DMS79 treated with DMSO at 0.1 percent for 48 hours (cell line): Measurements from ENCODE around the gene FLCN.

Experiments used
- DNase-seq: peaks from one replicate; lab custom pipeline; 2025; lab: John Stamatoyannopoulos, UW

FLCN gene

GRCh38 chr17:17167356-17167755 lies 69.6 kb downstream of the FLCN start:
- DNase-seq = no peak

GRCh38 chr17:17166446-17166845 lies 70.5 kb downstream of the FLCN start:
- DNase-seq = no peak

GRCh38 chr17:17165666-17166308 lies 71.2 kb downstream of the FLCN start:
- DNase-seq = no peak

GRCh38 chr17:17164676-17165075 lies 72.3 kb downstream of the FLCN start:
- no peak for DNase-seq

GRCh38 chr17:17164156-17164555 lies 72.8 kb downstream of the FLCN start:
- DNase-seq = no peak
